NCI-H2171 (cell line): ENCODE measurements around the gene EXOC4.

Experiments
- DNase-seq: peaks from one replicate; lab custom pipeline; 2025; lab: John Stamatoyannopoulos, UW

EXOC4 gene

GRCh38 chr7:133428876-133429275 lies 176.0 kb downstream of the EXOC4 start:
- DNase-seq = no peak

DNA sequence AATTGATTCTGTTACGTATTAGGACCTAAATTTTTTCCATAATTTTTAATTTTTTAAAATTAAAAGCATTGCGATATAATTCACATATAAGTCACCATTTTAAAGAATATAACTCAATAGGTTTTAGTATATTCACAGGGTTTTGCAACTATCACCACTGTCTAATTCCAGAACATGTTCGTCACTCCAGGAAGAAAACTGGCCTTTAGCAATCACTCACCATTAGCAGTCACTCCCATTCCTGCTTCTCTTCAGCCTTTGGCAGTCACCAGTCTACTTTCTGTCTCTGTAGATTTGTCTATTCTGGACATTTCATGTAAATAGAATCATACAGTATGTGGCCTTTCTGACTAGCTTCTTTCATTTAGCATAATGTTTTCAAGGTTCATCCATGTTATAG lies 176.5 kb downstream of the EXOC4 start:
- DNase-seq = no peak

- no peak for DNase-seq
Observed at GRCh38 chr7:133431134-133431724, 178.4 kb downstream of the EXOC4 start.

GRCh38 chr7:133433165-133433812 lies 180.4 kb downstream of the EXOC4 start:
- DNase-seq = no peak

GRCh38 chr7:133434246-133434865 lies 181.5 kb downstream of the EXOC4 start:
- DNase-seq = peak; percentile 0

DNA sequence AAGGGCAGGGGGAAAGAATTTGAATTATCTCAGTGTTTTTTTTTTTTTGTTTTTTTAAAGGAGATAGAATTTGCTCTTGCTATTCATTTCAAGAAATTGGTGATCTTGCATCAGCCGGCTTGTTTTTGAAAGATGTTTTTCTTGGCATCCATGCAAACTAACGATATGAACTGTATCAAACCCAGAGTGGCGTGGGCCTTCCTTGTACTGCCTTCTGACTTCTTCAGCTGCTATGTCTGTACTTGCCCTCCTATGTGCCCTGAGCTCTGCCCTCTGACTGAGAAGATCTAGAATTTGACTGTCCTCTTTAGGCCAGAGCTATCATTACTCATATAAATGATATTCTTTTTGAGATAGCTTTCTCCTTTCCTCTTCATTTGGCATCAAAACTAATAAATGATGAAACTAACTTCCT lies 183.1 kb downstream of the EXOC4 start:
- no peak for DNase-seq

- DNase-seq = no peak
Observed at GRCh38 chr7:133437544-133437943, 184.7 kb downstream of the EXOC4 start.

- no peak for DNase-seq
Observed at GRCh38 chr7:133442818-133443217, 189.9 kb downstream of the EXOC4 start.

GRCh38 chr7:133445617-133446016 lies 192.7 kb downstream of the EXOC4 start:
- DNase-seq = no peak

DNA sequence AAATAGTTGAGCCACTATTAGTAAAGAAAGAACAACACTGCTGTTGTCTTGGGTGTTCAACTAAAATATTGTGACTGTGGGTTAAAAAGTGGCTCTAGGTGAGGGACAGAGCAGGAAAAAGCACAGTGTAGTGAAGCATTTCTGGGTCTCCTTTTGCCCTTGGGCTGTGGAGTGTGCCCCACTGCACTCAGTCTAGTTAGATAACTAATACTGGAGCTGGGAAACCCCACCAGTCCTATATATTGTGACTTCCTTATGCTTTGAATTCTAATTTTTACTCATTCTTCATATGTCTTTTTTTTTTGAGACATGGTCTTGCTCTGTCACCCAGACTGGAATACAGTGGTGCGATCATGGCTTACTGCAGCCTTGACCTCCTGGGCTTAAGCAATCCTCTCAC lies 195.1 kb downstream of the EXOC4 start:
- no peak for DNase-seq

- no peak for DNase-seq
Observed at GRCh38 chr7:133452577-133452976, 199.7 kb downstream of the EXOC4 start.

GRCh38 chr7:133458688-133459087 lies 205.8 kb downstream of the EXOC4 start:
- DNase-seq = no peak

DNA sequence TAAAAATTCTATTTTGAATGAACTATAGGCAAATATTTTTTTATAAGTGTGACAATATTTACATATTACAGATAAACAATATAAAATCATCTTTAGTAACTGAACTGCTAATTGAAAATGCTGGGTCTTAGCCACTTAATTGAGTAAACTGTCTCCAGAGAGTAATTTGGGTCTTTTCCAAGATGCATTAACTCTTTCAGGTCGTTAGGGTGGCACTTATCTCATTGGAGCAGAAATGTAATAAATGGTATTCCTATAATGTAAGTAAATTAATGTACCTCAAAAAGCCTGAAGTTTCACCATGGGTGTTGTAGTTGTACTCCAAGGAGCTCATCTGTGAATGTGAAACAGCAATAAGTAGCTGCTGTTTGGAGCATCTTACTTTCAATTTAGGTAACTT lies 208.5 kb downstream of the EXOC4 start:
- DNase-seq = no peak

GRCh38 chr7:133475655-133476054 lies 222.8 kb downstream of the EXOC4 start:
- no peak for DNase-seq

DNA sequence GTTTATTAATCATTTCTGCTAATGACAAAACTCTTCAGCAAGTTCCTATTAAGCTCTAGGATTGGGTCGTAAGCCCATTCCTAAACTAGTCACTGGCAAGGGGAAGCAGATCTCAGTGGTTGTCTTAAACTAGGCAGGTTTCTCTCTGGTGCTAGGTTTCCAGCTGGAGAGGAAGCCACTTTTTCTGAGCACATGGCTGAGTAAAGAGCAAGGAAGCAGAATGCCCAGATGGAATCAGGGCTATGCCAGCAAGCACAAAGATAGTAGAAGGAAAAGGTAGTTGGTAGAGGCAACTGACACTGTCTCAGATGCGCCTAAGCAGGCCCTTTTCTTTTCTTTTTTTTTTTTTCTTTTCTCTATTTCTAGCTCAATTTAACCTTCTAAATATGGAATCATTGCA lies 224.9 kb downstream of the EXOC4 start:
- peak; percentile 14 for DNase-seq

DNA sequence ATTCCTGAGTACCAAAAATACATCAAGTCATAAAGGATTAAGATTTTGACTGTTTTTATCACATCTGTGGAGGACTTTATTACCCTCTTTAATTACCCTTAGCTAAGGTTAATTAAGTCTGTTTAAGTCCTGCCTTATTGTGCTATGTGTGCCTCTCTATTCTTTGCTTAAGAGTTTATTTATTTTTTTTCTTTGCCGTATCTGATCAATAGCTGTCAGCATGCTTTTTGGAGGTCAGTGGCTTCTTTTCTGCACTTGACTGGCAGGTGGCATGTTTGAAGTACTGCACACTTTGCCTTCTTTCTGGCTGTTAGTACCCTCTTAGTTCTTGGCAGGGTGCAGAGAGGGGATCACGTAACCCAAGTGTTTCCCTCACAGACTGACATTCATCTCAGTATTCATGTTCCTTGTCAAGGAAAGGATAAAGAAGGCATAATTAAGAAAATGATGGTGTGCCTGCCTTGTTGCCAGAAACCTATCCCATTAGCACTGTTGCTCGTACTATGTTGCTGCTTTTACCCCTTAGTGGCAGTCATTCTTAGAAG lies 225.8 kb downstream of the EXOC4 start:
- peak; percentile 58 for DNase-seq

GRCh38 chr7:133479456-133480065 lies 226.7 kb downstream of the EXOC4 start:
- no peak for DNase-seq

GRCh38 chr7:133480868-133481267 lies 228.0 kb downstream of the EXOC4 start:
- no peak for DNase-seq

DNA sequence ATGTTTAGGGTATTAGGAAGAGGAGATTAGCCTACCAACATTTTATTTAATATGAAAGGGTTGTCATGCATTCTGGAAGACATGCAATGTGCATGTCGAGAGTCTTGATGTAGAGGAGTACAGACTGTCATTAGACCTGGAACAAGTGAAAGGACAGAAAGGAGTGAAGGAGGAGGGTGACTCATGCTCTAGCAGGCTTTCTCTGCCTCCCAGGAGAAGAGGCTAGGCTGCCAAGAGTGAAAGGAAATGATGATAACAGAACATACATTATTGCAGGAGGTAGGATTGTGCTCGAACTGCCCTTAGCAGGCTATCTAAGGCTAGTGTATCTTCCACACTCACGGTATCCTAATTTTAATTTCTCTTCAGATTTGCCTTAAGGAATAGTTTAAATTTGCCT lies 228.8 kb downstream of the EXOC4 start:
- DNase-seq = no peak

DNA sequence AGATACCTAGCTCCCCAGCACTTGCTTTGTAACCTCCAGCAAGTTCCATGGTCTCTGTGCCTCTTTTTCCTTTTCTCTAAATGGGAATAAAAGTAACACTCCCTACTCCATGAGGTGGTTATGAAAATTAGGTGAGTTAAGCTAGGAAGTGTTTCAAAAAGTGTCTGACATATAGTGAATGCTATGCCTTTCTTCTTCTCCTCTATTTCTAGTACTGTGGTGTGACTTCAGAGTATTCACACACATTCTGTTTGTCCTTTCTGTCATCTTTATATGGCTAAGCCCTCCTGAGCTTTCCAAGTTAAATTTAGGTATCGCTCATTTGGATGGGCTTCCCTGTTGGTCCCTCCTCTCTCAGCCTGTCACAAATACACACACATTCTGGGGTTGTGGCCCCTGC lies 229.7 kb downstream of the EXOC4 start:
- DNase-seq = no peak

GRCh38 chr7:133484086-133484485 lies 231.2 kb downstream of the EXOC4 start:
- DNase-seq = peak; percentile 51

DNA sequence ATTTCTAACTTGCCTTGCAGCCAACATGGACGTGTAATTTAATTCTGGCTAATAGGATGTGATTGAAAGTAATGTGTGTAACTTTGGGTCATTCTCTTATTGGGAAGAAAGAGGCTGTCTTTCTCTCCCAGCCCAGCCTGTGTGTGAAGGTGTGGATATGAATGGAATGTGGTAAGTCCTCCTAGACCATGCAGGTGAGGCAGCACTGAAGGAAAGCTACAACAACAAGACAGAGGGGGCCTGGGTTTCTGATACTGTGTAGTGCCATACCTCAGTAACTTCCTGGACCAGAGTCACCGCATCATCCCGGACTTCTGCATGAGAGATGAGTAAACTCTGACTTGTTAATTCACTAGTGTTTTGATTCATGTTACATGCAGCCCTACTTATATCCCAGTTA lies 237.0 kb downstream of the EXOC4 start:
- DNase-seq = no peak

GRCh38 chr7:133491201-133491691 lies 238.4 kb downstream of the EXOC4 start:
- no peak for DNase-seq
